Ramos (cell line): ENCODE results near the gene SLC13A4.

Experiments
- in situ Hi-C: fragments of 300-500 bp; cut with MboI; formaldehyde crosslinking; loops from one replicate; pipeline ENCODE4 v1.14.3; 2022; ENCODE audit warnings: low sequenced_read_pairs; ENCODE audit not compliant: unreplicated experiment

Gene SLC13A4

GRCh38 chr7:135634191-135634878 is 93.7 kb downstream of the SLC13A4 start:
- in situ Hi-C loops: no loop called here
